Activated CD8-positive, alpha-beta memory T cell treated with anti-CD3 and anti-CD28 coated beads, Interleukin-2, amount 50 U/mL, for 24 hours (primary cell): ENCODE measurements around the gene RTN4RL1.
"Not testable (repeated sequence)": the region's sequence is repeated elsewhere in the genome, so short reads cannot be mapped to it uniquely, and the experiment has no call there.

Experiments used
- DNase-seq: peaks from one replicate; pipeline ENCODE4 v3.0.0-alpha.2; 2020; ENCODE audit errors: extremely low read depth

Gene RTN4RL1

GRCh38 chr17:2025622-2026309 is 632 bp upstream of the RTN4RL1 start:
- DNase-seq, result no peak

- DNase-seq, result no peak
Observed at GRCh38 chr17:2024572-2025219, 438 bp downstream of the RTN4RL1 start.

GRCh38 chr17:2023692-2024571 is 1.2 kb downstream of the RTN4RL1 start:
- no peak for DNase-seq

- no peak for DNase-seq
Observed at GRCh38 chr17:2023256-2023655, 1.9 kb downstream of the RTN4RL1 start.

- DNase-seq, result no peak
Observed at GRCh38 chr17:2022647-2023240, 2.4 kb downstream of the RTN4RL1 start.

- DNase-seq, result no peak
Observed at GRCh38 chr17:2020721-2021120, 4.4 kb downstream of the RTN4RL1 start.

GRCh38 chr17:2019723-2020122 is 5.4 kb downstream of the RTN4RL1 start:
- no peak for DNase-seq

GRCh38 chr17:2018716-2019510 is 6.2 kb downstream of the RTN4RL1 start:
- DNase-seq, result no peak

- DNase-seq, result no peak
Observed at GRCh38 chr17:2017274-2017941, 7.7 kb downstream of the RTN4RL1 start.

- DNase-seq, result no peak
Observed at GRCh38 chr17:2016494-2016893, 8.6 kb downstream of the RTN4RL1 start.

- no peak for DNase-seq
Observed at GRCh38 chr17:2015314-2015713, 9.8 kb downstream of the RTN4RL1 start.

- DNase-seq, result no peak
Observed at GRCh38 chr17:2013994-2014317, 11.2 kb downstream of the RTN4RL1 start.

- not testable (repeated sequence) for DNase-seq
Observed at GRCh38 chr17:2013220-2013993, 11.7 kb downstream of the RTN4RL1 start.

GRCh38 chr17:2012499-2012898 is 12.6 kb downstream of the RTN4RL1 start:
- DNase-seq, result no peak

GRCh38 chr17:2011411-2012371 is 13.4 kb downstream of the RTN4RL1 start:
- DNase-seq, result no peak

- DNase-seq, result no peak
Observed at GRCh38 chr17:2009737-2010136, 15.4 kb downstream of the RTN4RL1 start.

- DNase-seq, result no peak
Observed at GRCh38 chr17:2008332-2009126, 16.6 kb downstream of the RTN4RL1 start.

- DNase-seq, result no peak
Observed at GRCh38 chr17:2004435-2004952, 20.6 kb downstream of the RTN4RL1 start.
